H1 (cell line): ENCODE data around the gene FNDC11. TPM values are rescaled to one million over a fixed set of nuclear protein-coding genes. Genes with fewer than 3 reads are reported as not detected.

Source experiments
- CTCF ChIA-PET: fragments of 300-600 bp; sonication (Branson Sonifier 250); formaldehyde crosslinking; loops from one replicate; lab custom pipeline; 2021; ENCODE audit not compliant: partially characterized antibody; lab: Charles Lee
- POLR2A ChIA-PET: fragments of 300-600 bp; sonication (Branson Sonifier 250); formaldehyde crosslinking; loops from one replicate; lab custom pipeline; 2021; ENCODE audit warnings: inconsistent platforms; ENCODE audit not compliant: partially characterized antibody; lab: Charles Lee
- DNase-seq, 2 experiments: peaks; one replicate each; pipeline versions ENCODE4 v3.0.0 to v3.0.0-alpha.2; 2010 to 2022; ENCODE audit warnings: low spot score in 2 of 2, low read depth in 1 of 2, mixed read lengths in 1 of 2
- FAIRE-seq: peaks from 2 replicates; lab custom pipeline; 2011; peaks lifted over from hg19 to GRCh38; lab: Jason Lieb, UNC
- H2AFZ ChIP-seq: 2 replicates; pipeline ENCODE4 v1.8.1; 2012; ENCODE audit warnings: low read length, inconsistent platforms
- H2AK5ac ChIP-seq: 2 replicates; pipeline ENCODE4 v1.6.1; 2013; ENCODE audit warnings: low read depth, low read length
- H2BK120ac ChIP-seq: replicated peaks from 2 replicates; pipeline ENCODE3; 2013; ENCODE audit warnings: low read depth, low read length, inconsistent platforms
- H2BK12ac ChIP-seq: 2 replicates; pipeline ENCODE4 v1.6.1; 2013; ENCODE audit warnings: low read depth, low read length
- H2BK15ac ChIP-seq: 2 replicates; pipeline ENCODE4 v1.6.1; 2013; ENCODE audit warnings: low read length
- H2BK20ac ChIP-seq: 2 replicates; pipeline ENCODE4 v1.6.1; 2013; ENCODE audit warnings: low read length
- H2BK5ac ChIP-seq: 2 replicates; pipeline ENCODE4 v1.6.1; 2013; ENCODE audit warnings: low read depth, low read length
- H3K14ac ChIP-seq: 2 replicates; pipeline ENCODE4 v1.6.1; 2013; ENCODE audit warnings: inconsistent platforms; ENCODE audit not compliant: insufficient read length
- H3K18ac ChIP-seq: 2 replicates; pipeline ENCODE4 v1.6.1; 2013; ENCODE audit warnings: low read length; ENCODE audit errors: extremely low read depth
- H3K23ac ChIP-seq: 2 replicates; pipeline ENCODE4 v1.6.1; 2013; ENCODE audit warnings: inconsistent platforms; ENCODE audit not compliant: insufficient read length
- H3K23me2 ChIP-seq: 2 replicates; pipeline ENCODE4 v1.6.1; 2013; ENCODE audit warnings: low read depth, low read length
- H3K27ac ChIP-seq: 2 replicates; pipeline ENCODE4 v1.6.1; 2011; ENCODE audit warnings: low read depth, low read length, inconsistent platforms
- H3K27me3 ChIP-seq, 4 experiments: replicated peaks in 1 of 4; 1 replicate in 1 of 4; 2 replicates in 3 of 4; pipeline versions ENCODE4 v1.6.1 to v1.8.1; 2011 to 2013; ENCODE audit warnings: low read length in 3 of 4, mild to moderate bottlenecking in 3 of 4, inconsistent platforms in 2 of 4, mixed read lengths in 2 of 4, moderate library complexity in 1 of 4; ENCODE audit not compliant: control insufficient read depth in 3 of 4, insufficient read depth in 3 of 4; ENCODE audit errors: extremely low read depth in 1 of 4
- H3K36me3 ChIP-seq, 4 experiments: 2 replicates each; pipeline versions ENCODE4 v1.6.1 to v1.8.1; 2011 to 2013; ENCODE audit warnings: mild to moderate bottlenecking in 4 of 4, low read length in 3 of 4, moderate library complexity in 2 of 4, control low read depth in 1 of 4, inconsistent platforms in 1 of 4; ENCODE audit not compliant: insufficient read depth in 4 of 4, control insufficient read depth in 2 of 4
- H3K4ac ChIP-seq: replicated peaks from 2 replicates; pipeline ENCODE3; 2013; ENCODE audit warnings: low read length, low read depth, mixed read lengths, inconsistent platforms; ENCODE audit not compliant: insufficient read length
- H3K4me1 ChIP-seq, 4 experiments: replicated peaks in 1 of 4; 1 replicate in 1 of 4; 2 replicates in 3 of 4; pipeline versions ENCODE4 v1.6.1 to v1.8.1; 2011 to 2013; ENCODE audit warnings: low read length in 3 of 4, inconsistent platforms in 2 of 4, mixed read lengths in 1 of 4; ENCODE audit not compliant: insufficient read depth in 4 of 4, control insufficient read depth in 3 of 4
- H3K4me2 ChIP-seq, 2 experiments: 2 replicates each; pipeline versions ENCODE4 v1.6.1 to v1.8.1; 2011 to 2013; ENCODE audit warnings: low read depth in 2 of 2, low read length in 2 of 2, control low read depth in 1 of 2, inconsistent platforms in 1 of 2, mild to moderate bottlenecking in 1 of 2; ENCODE audit not compliant: insufficient read depth in 1 of 2
- H3K4me3 ChIP-seq, 4 experiments: fragments of 200-600, 300-600 bp in 1 of 4; sonication (generic), shearing (Covaris generic), sonication (Bioruptor Twin) in 1 of 4; 2 replicates each; pipeline versions ENCODE4 v1.5.1 to v1.8.1; 2011 to 2016; ENCODE audit warnings: low read length in 4 of 4, low read depth in 3 of 4, control low read depth in 2 of 4, inconsistent platforms in 2 of 4, mild to moderate bottlenecking in 2 of 4, mixed read lengths in 1 of 4, moderate library complexity in 1 of 4; ENCODE audit not compliant: insufficient read depth in 2 of 4; ENCODE audit errors: extremely low read depth in 1 of 4
- H3K56ac ChIP-seq: replicated peaks from 2 replicates; pipeline ENCODE3; 2013; ENCODE audit warnings: low read depth, mild to moderate bottlenecking, mixed read lengths, low read length, inconsistent platforms; ENCODE audit not compliant: insufficient read length
- H3K79me1 ChIP-seq: 2 replicates; pipeline ENCODE4 v1.6.1; 2013; ENCODE audit warnings: low read depth, low read length, control low read depth
- H3K79me2 ChIP-seq, 2 experiments: 2 replicates each; pipeline versions ENCODE4 v1.6.1 to v1.8.1; 2012 to 2013; ENCODE audit warnings: low read length in 2 of 2, mild to moderate bottlenecking in 2 of 2, inconsistent platforms in 1 of 2; ENCODE audit not compliant: insufficient read depth in 2 of 2, control insufficient read depth in 1 of 2
- H3K9ac ChIP-seq, 4 experiments: replicated peaks in 1 of 4; 1 replicate in 1 of 4; 2 replicates in 3 of 4; pipeline versions ENCODE4 v1.6.1 to v1.8.1; 2011 to 2013; ENCODE audit warnings: low read depth in 3 of 4, low read length in 3 of 4, control low read depth in 2 of 4, mild to moderate bottlenecking in 2 of 4, moderate library complexity in 2 of 4, inconsistent platforms in 1 of 4; ENCODE audit errors: extremely low read depth in 1 of 4
- H3K9me3 ChIP-seq, 2 experiments: 2 replicates each; pipeline versions ENCODE4 v1.6.1 to v1.8.1; 2012 to 2013; ENCODE audit warnings: mild to moderate bottlenecking in 2 of 2, moderate library complexity in 2 of 2, control low read depth in 1 of 2, inconsistent platforms in 1 of 2, low read depth in 1 of 2, low read length in 1 of 2, mixed read lengths in 1 of 2; ENCODE audit not compliant: insufficient read depth in 2 of 2
- H4K20me1 ChIP-seq, 2 experiments: replicated peaks in 1 of 2; 2 replicates each; pipeline versions ENCODE3 to v1.8.1; 2011 to 2013; ENCODE audit warnings: inconsistent platforms in 2 of 2, low read length in 2 of 2, mild to moderate bottlenecking in 1 of 2; ENCODE audit not compliant: insufficient read depth in 2 of 2, control insufficient read depth in 1 of 2
- H4K5ac ChIP-seq: 2 replicates; pipeline ENCODE4 v1.6.1; 2013; ENCODE audit warnings: low read length, low read depth, mixed read lengths, inconsistent platforms; ENCODE audit not compliant: insufficient read length
- H4K8ac ChIP-seq: 2 replicates; pipeline ENCODE4 v1.8.0; 2013; ENCODE audit warnings: mild to moderate bottlenecking, moderate library complexity, low read length, inconsistent platforms; ENCODE audit not compliant: insufficient read depth; ENCODE audit errors: extremely low read depth
- H4K91ac ChIP-seq: replicated peaks from 2 replicates; pipeline ENCODE3; 2013; ENCODE audit warnings: low read length, mixed read lengths, inconsistent platforms; ENCODE audit not compliant: insufficient read length
- BCL11A ChIP-seq, 2 experiments: IDR thresholded peaks; one replicate each; pipeline ENCODE4 v1.6.1; 2011; ENCODE audit warnings: low read depth in 2 of 2, low read length in 2 of 2, mild to moderate bottlenecking in 2 of 2
- CHD1 ChIP-seq: IDR thresholded peaks from 2 replicates; pipeline ENCODE4 v1.6.1; 2012; ENCODE audit warnings: low read depth, low read length, improper control_type of control experiment
- EP300 ChIP-seq, 2 experiments: IDR thresholded peaks; 1 replicate in 1 of 2; 2 replicates in 1 of 2; pipeline ENCODE4 v1.6.1; 2011 to 2012; ENCODE audit warnings: low read depth in 2 of 2, low read length in 2 of 2, mild to moderate bottlenecking in 2 of 2, borderline replicate concordance in 1 of 2, inconsistent platforms in 1 of 2, moderate library complexity in 1 of 2
- HDAC2 ChIP-seq, 2 experiments: fragments of 300-600 bp in 1 of 2; sonication (generic) in 1 of 2; IDR thresholded peaks; 2 replicates each; pipeline ENCODE4 v1.6.1; 2011 to 2012; ENCODE audit warnings: low read depth in 2 of 2, low read length in 2 of 2, mild to moderate bottlenecking in 2 of 2, moderate library complexity in 2 of 2, borderline replicate concordance in 1 of 2, inconsistent platforms in 1 of 2
- HDAC6 ChIP-seq: IDR thresholded peaks from one replicate; pipeline ENCODE4 v1.7.1; 2012; ENCODE audit warnings: low read depth, mild to moderate bottlenecking, inconsistent platforms, low read length, moderate library complexity
- JUN ChIP-seq: IDR thresholded peaks from 2 replicates; pipeline ENCODE4 v1.6.1; 2011; ENCODE audit warnings: low read depth, mild to moderate bottlenecking, improper control_type of control experiment, low read length
- MAFK ChIP-seq: IDR thresholded peaks from 2 replicates; pipeline ENCODE4 v1.6.1; 2012; ENCODE audit warnings: low read depth, mild to moderate bottlenecking, improper control_type of control experiment, low read length
- NANOG ChIP-seq: IDR thresholded peaks from 2 replicates; pipeline ENCODE4 v1.6.1; 2011; ENCODE audit warnings: low read length, low read depth, mild to moderate bottlenecking, inconsistent platforms; ENCODE audit not compliant: insufficient read depth, poor library complexity, severe bottlenecking
- POLR2A ChIP-seq, 2 experiments: IDR thresholded peaks; 1 replicate in 1 of 2; 2 replicates in 1 of 2; pipeline ENCODE4 v1.6.1; 2011; ENCODE audit warnings: low read depth in 2 of 2, low read length in 2 of 2, mild to moderate bottlenecking in 2 of 2; ENCODE audit errors: control extremely low read depth in 1 of 2
- SP2 ChIP-seq: IDR thresholded peaks from 2 replicates; pipeline ENCODE4 v1.6.1; 2012; ENCODE audit warnings: mild to moderate bottlenecking, low read length, inconsistent platforms
- TAF1 ChIP-seq: IDR thresholded peaks from 2 replicates; pipeline ENCODE4 v1.6.1; 2011; ENCODE audit warnings: mild to moderate bottlenecking, low read depth, low read length
- WGBS, 2 experiments: shearing (Covaris generic) in 1 of 2; methylation state at CpG; one replicate each; pipeline versions ENCODE4 v1.1.6 to v1.1.7; 2013 to 2015; ENCODE audit warnings: low lambda C conversion rate in 2 of 2, mixed read lengths in 2 of 2, inconsistent platforms in 1 of 2, low coverage in 1 of 2, missing lambda C conversion rate in 1 of 2; ENCODE audit not compliant: insufficient replicate concordance in 2 of 2, insufficient coverage in 1 of 2, insufficient read length in 1 of 2; ENCODE audit errors: extremely low coverage in 1 of 2, missing lambda C conversion rate in 1 of 2; 5-methylcytosine and 5-hydroxymethylcytosine counted together
- polyA plus RNA-seq, 7 experiments: library from polyadenylated mRNA; depleted of rRNA in 3 of 7; stranded (reverse) in 5 of 7; unstranded in 2 of 7; fragments of >200 nt in 5 of 7; fragments of 200-250 nt in 2 of 7; gene quantifications; 1 replicate in 5 of 7; 2 replicates in 1 of 7; 4 replicates in 1 of 7; pipeline versions ENCODE4 v1.2.1 to v1.2.3, GENCODE V29; 2011 to 2013; ENCODE audit warnings: missing spikeins in 2 of 7, mixed read lengths in 2 of 7
- total RNA-seq: library from RNA; stranded (reverse); fragmentation: NEBNext Ultra II Directional; extraction: Animal tissue kit (Norgen Biotek cat#: 25700); gene quantifications from 2 replicates; pipeline ENCODE4 v1.2.1, GENCODE V29; 2021
- TF ChIP-seq, protein P1 (sequence below): IDR thresholded peaks from 2 replicates; pipeline ENCODE4 v1.6.1; 2012; ENCODE audit warnings: inconsistent platforms

The FNDC11 gene
- total and polyA plus RNA-seq, 2 of the 8 experiments (the other 6 are each of a cell fraction or from before 2014, with no cell fraction given): 2.6 to 8.8 TPM

- Histone ChIP-seq H3K4ac (no peak overlapping the region), H2BK15ac (no peak overlapping the region; the same call in 1 of the 2 replicates), H3K14ac (no peak overlapping the region), H3K4me2 (no peak overlapping the region), H4K8ac (no peak overlapping the region), H3K23ac (no peak overlapping the region), H3K56ac (no peak overlapping the region), H2AK5ac (no peak overlapping the region), H3K4me3 (no peak overlapping the region), H2BK12ac (no peak overlapping the region), H2AFZ (no peak overlapping the region), H3K27me3 (no peaks in the 10 kb centered on the region; a peak in 1 of 7 replicates), H3K23me2 (no peaks in the 10 kb centered on the region; the same call in 1 of the 2 replicates), H4K20me1 (peaks cover 0 to 3% of the 10 kb centered on the region in 2 experiments), H3K9me3 (no peaks in the 10 kb centered on the region), H3K9ac (no peak overlapping the region), H3K36me3 (no peaks in the 10 kb centered on the region), H4K91ac (no peak overlapping the region), H3K27ac (no peak overlapping the region), H3K4me1 (peaks cover 0 to 6% (median 6%) of the 10 kb centered on the region in 4 experiments; a peak in 6 of 7 replicates), H3K18ac (no peak overlapping the region), H2BK120ac (no peak overlapping the region), H2BK5ac (no peak overlapping the region), H3K79me2 (no peaks in the 10 kb centered on the region), H2BK20ac (no peak overlapping the region), H4K5ac (no peak overlapping the region), H3K79me1 (no peaks in the 10 kb centered on the region)
- POLR2A ChIA-PET: interaction anchor here (0.5 kb wide), 1 partner anchor 180 kb away, joined by 3 read pairs; no protein-coding TSS in a partner anchor
- CTCF ChIA-PET: interaction anchor here (1.0 to 3.2 kb wide), 5 partner anchors 10 to 419 kb away, joined by 3 to 20 read pairs (median 4); partner anchors contain the start of gene PTK6
- DNase-seq: no peak
- FAIRE-seq: no peak
- 92% methylated on average over 26 of the region's 28 CpGs; no CpG with 5 or more reads in 1 of the 2 experiments for WGBS, 2 experiments
- TF ChIP-seq BCL11A (IDR thresholded peaks at IDR 0.05; ENCODE audit: low read depth in 2 of 2, low read length in 2 of 2) (no peak), CHD1 (no peak), EP300 (IDR thresholded peaks at IDR 0.05; ENCODE audit: borderline replicate concordance in 1 of 2, low read depth in 2 of 2, low read length in 2 of 2) (no peak), HDAC2 (IDR thresholded peaks at IDR 0.05; ENCODE audit: borderline replicate concordance in 1 of 2, low read depth in 2 of 2, low read length in 2 of 2) (no peak), MAFK (no peak), TAF1 (no peak), NANOG (no peak), JUN (no peak), HDAC6 (no peak), SP2 (no peak), POLR2A (IDR thresholded peaks at IDR 0.05; ENCODE audit: control extremely low read depth in 1 of 2, low read depth in 2 of 2, low read length in 2 of 2) (no peak)
- TF ChIP-seq, protein P1, sequence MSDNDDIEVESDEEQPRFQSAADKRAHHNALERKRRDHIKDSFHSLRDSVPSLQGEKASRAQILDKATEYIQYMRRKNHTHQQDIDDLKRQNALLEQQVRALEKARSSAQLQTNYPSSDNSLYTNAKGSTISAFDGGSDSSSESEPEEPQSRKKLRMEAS: no peak
Measured at GRCh38 chr20:63570281-63571086, 16.5 kb downstream of the FNDC11 start.
